HL-60 (cell line): Measurements from ENCODE around the gene TMEM163.

Experiments
- DNase-seq, 2 experiments: peaks; one replicate each; pipeline ENCODE4 v3.0.0-alpha.2; 2010 to 2020; ENCODE audit warnings: low read depth in 1 of 2, low spot score in 1 of 2
- H3K27ac ChIP-seq: fragments of 250-450 bp; sonication (Bioruptor Pico); replicated peaks from 2 replicates; pipeline ENCODE4 v1.5.1; 2020; ENCODE audit warnings: mild to moderate bottlenecking, moderate library complexity
- H3K27me3 ChIP-seq: fragments of 250-450 bp; sonication (Bioruptor Pico); 2 replicates; pipeline ENCODE4 v1.5.1; 2021; ENCODE audit warnings: mild to moderate bottlenecking, moderate library complexity; ENCODE audit not compliant: insufficient read depth, poor library complexity, severe bottlenecking
- H3K4me3 ChIP-seq: replicated peaks from 2 replicates; pipeline ENCODE4 v1.5.1; 2011; ENCODE audit warnings: mild to moderate bottlenecking, control low read depth, low read length; ENCODE audit not compliant: insufficient read depth
- GABPA ChIP-seq: IDR thresholded peaks from 2 replicates; pipeline ENCODE4 v1.6.1; 2012; ENCODE audit warnings: low read depth
- POLR2AphosphoS5 ChIP-seq: IDR thresholded peaks from 2 replicates; pipeline ENCODE4 v1.6.1; 2012; ENCODE audit warnings: low read depth
- SPI1 ChIP-seq: IDR thresholded peaks from 2 replicates; pipeline ENCODE4 v1.6.1; 2012; ENCODE audit warnings: low read depth, mild to moderate bottlenecking, borderline replicate concordance
- TF ChIP-seq, protein P1 (sequence below): IDR thresholded peaks from 2 replicates; pipeline ENCODE4 v1.6.1; 2012; ENCODE audit warnings: low read depth; ENCODE audit not compliant: insufficient replicate concordance
- TF ChIP-seq, protein P2 (sequence below): IDR thresholded peaks from one replicate; pipeline ENCODE4 v1.5.1; 2011; ENCODE audit warnings: low read length, control low read depth, inconsistent platforms; ENCODE audit not compliant: insufficient read depth

Gene TMEM163

GRCh38 chr2:134576478-134576877 lies 142.3 kb downstream of the TMEM163 start:
- Histone ChIP-seq H3K27ac (no peak overlapping the region), H3K27me3 (peaks cover 2% of the 10 kb centered on the region), H3K4me3 (no peak overlapping the region)
- DNase-seq, result no peak
- no peak for TF ChIP-seq GABPA
- no peak for TF ChIP-seq SPI1
- TF ChIP-seq, protein P1, sequence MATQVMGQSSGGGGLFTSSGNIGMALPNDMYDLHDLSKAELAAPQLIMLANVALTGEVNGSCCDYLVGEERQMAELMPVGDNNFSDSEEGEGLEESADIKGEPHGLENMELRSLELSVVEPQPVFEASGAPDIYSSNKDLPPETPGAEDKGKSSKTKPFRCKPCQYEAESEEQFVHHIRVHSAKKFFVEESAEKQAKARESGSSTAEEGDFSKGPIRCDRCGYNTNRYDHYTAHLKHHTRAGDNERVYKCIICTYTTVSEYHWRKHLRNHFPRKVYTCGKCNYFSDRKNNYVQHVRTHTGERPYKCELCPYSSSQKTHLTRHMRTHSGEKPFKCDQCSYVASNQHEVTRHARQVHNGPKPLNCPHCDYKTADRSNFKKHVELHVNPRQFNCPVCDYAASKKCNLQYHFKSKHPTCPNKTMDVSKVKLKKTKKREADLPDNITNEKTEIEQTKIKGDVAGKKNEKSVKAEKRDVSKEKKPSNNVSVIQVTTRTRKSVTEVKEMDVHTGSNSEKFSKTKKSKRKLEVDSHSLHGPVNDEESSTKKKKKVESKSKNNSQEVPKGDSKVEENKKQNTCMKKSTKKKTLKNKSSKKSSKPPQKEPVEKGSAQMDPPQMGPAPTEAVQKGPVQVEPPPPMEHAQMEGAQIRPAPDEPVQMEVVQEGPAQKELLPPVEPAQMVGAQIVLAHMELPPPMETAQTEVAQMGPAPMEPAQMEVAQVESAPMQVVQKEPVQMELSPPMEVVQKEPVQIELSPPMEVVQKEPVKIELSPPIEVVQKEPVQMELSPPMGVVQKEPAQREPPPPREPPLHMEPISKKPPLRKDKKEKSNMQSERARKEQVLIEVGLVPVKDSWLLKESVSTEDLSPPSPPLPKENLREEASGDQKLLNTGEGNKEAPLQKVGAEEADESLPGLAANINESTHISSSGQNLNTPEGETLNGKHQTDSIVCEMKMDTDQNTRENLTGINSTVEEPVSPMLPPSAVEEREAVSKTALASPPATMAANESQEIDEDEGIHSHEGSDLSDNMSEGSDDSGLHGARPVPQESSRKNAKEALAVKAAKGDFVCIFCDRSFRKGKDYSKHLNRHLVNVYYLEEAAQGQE, result no peak
- TF ChIP-seq, protein P2, sequence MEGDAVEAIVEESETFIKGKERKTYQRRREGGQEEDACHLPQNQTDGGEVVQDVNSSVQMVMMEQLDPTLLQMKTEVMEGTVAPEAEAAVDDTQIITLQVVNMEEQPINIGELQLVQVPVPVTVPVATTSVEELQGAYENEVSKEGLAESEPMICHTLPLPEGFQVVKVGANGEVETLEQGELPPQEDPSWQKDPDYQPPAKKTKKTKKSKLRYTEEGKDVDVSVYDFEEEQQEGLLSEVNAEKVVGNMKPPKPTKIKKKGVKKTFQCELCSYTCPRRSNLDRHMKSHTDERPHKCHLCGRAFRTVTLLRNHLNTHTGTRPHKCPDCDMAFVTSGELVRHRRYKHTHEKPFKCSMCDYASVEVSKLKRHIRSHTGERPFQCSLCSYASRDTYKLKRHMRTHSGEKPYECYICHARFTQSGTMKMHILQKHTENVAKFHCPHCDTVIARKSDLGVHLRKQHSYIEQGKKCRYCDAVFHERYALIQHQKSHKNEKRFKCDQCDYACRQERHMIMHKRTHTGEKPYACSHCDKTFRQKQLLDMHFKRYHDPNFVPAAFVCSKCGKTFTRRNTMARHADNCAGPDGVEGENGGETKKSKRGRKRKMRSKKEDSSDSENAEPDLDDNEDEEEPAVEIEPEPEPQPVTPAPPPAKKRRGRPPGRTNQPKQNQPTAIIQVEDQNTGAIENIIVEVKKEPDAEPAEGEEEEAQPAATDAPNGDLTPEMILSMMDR, result no peak
- TF ChIP-seq POLR2AphosphoS5, result no peak

- DNase-seq, result no peak
- Histone ChIP-seq H3K27ac (no peak overlapping the region), H3K4me3 (no peak overlapping the region), H3K27me3 (peaks cover 2% of the 10 kb centered on the region)
- TF ChIP-seq SPI1 (no peak), GABPA (no peak)
- TF ChIP-seq, protein P2, result no peak
- TF ChIP-seq, protein P1, result no peak
Measured at GRCh38 chr2:134575888-134576287, 142.9 kb downstream of the TMEM163 start.

- Histone ChIP-seq H3K4me3 (no peak overlapping the region), H3K27me3 (peaks cover 2% of the 10 kb centered on the region), H3K27ac (no peak overlapping the region)
- TF ChIP-seq SPI1, result no peak
- no peak for TF ChIP-seq POLR2AphosphoS5
- TF ChIP-seq GABPA, result no peak
- TF ChIP-seq, protein P1, result no peak
- TF ChIP-seq, protein P2, result no peak
- DNase-seq, result no peak
Measured at GRCh38 chr2:134574611-134575330, 144.0 kb downstream of the TMEM163 start.
